Breast epithelium (tissue), 3 donors: ENCODE results near the gene CDYL.

Source experiments
- POLR2A ChIP-seq: fragments of 450-650 bp; IDR thresholded peaks from one replicate; pipeline ENCODE4 v1.6.1; 2016; ENCODE audit warnings: antibody characterized with exemption, mild to moderate bottlenecking, moderate library complexity
- POLR2AphosphoS5 ChIP-seq, 3 donors: sonication (generic); formaldehyde crosslinking; IDR thresholded peaks; one replicate each; pipeline ENCODE4 v1.6.1; 2017; ENCODE audit warnings: antibody characterized with exemption in 3 of 3
- TF ChIP-seq, protein P1 (sequence below), 3 donors: fragments of 450-650 bp; IDR thresholded peaks; one replicate each; pipeline ENCODE4 v1.5.1; 2016 to 2017; ENCODE audit warnings: antibody characterized with exemption in 3 of 3, mild to moderate bottlenecking in 3 of 3, moderate library complexity in 3 of 3

DNA sequence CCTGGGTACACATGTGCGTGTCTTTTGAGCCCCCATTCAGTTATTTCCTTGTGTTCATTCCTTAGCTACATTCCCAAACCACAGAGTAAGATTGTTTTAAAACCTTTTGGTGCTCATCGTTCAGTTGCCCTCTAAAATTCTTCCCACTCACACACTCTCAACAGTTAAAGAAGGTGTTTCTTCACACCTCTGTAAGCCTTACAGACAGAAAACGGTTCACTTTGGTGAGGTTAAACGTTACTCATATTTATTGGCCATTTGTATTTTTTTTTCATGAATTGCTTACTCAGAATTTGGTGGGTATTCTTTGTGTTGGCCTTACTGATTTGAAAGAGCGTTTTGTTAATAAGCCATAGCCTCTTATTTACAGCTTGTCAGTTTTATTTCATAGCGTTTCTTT, 97.7 kb downstream of the CDYL start:
- TF ChIP-seq, protein P1, sequence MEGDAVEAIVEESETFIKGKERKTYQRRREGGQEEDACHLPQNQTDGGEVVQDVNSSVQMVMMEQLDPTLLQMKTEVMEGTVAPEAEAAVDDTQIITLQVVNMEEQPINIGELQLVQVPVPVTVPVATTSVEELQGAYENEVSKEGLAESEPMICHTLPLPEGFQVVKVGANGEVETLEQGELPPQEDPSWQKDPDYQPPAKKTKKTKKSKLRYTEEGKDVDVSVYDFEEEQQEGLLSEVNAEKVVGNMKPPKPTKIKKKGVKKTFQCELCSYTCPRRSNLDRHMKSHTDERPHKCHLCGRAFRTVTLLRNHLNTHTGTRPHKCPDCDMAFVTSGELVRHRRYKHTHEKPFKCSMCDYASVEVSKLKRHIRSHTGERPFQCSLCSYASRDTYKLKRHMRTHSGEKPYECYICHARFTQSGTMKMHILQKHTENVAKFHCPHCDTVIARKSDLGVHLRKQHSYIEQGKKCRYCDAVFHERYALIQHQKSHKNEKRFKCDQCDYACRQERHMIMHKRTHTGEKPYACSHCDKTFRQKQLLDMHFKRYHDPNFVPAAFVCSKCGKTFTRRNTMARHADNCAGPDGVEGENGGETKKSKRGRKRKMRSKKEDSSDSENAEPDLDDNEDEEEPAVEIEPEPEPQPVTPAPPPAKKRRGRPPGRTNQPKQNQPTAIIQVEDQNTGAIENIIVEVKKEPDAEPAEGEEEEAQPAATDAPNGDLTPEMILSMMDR (IDR thresholded peaks at IDR 0.05): no peak
- TF ChIP-seq POLR2A (no peak), POLR2AphosphoS5 (IDR thresholded peaks at IDR 0.05) (no peak)
